Measurements from ENCODE around the gene RAB9A.
"Not testable (repeated sequence)": the region's sequence is repeated elsewhere in the genome, so short reads cannot be mapped to it uniquely, and the experiment has no call there.

Gene RAB9A, protein sequence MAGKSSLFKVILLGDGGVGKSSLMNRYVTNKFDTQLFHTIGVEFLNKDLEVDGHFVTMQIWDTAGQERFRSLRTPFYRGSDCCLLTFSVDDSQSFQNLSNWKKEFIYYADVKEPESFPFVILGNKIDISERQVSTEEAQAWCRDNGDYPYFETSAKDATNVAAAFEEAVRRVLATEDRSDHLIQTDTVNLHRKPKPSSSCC

DNA sequence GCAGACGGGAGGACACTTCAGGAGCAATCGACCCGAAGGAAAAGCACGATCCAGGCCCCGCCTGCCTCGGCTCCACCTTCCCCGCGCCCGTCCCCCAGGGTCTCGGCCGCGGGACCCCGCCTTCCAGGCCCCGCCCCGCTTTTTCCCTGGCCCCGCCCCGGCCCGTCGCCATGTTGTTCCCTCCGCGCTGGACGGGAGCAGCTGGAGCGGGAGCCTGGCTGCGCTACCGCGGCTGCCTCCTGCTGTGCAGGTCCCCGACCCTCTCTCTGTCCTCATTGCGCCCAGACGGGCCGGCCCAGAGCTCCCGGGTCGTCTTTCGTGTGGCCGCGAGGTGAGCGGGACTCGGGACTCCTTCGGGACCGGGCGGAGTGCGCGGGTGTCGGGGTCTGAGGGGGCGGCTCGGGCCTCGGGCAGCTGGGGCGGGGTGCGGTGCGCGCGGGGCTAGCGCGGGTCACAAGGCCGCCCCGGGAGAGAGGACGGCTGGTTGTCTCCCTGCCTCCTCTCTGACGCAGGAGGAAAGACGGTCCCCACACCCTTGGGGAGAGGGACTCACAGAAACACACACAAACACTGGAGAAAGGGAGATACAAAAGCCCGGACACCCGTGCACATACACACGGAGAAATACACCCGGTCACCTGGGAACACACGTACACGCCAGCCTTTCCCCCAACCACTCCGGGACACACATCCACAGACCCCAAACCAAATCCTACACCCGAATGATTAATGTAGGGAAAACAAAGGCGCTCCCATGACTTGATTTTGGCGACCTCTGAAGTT is at the start of gene RAB9A:
Gene RAB9A (plus strand): TSS at position 171 of the 783 bp plus-strand sequence. CDS start 19,619 bp downstream, outside the sequence.
- peak within 1 kb of the TSS; percentile 60 to 91 for H3K4me3 ChIP-seq (ENCODE audit: low read depth in 1 of 2, low read length in 2 of 2)
- no peaks in the 10 kb centered on the region for H3K27me3 ChIP-seq (ENCODE audit: low read depth, low read length)
- peaks cover 2 to 22% of the 10 kb centered on the region in 2 donors for H3K4me1 ChIP-seq (ENCODE audit: control insufficient read depth in 1 of 2, insufficient read depth in 2 of 2, low read length in 2 of 2)
- no peaks in the 10 kb centered on the region for H3K9me3 ChIP-seq (ENCODE audit: control insufficient read depth in 1 of 2, low read length in 2 of 2)
- peak within 1 kb of the TSS; percentile 96 for H3K27ac ChIP-seq (ENCODE audit: low read length)
- H3K36me3 ChIP-seq (ENCODE audit: control insufficient read depth in 1 of 2, insufficient read depth in 2 of 2, low read length in 2 of 2): no peaks in the 10 kb centered on the region

DNA sequence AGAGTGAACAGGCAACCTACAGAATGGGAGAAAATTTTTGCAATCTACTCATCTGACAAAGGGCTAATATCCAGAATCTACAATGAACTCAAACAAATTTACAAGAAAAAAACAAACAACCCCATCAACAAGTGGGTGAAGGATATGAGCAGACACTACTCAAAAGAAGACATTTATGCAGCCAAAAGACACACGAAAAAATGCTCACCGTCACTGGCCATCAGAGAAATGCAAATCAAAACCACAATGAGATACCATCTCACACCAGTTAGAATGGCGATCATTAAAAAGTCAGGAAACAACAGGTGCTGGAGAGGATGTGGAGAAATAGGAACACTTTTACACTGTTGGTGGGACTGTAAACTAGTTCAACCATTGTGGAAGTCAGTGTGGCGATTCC is 47.2 kb upstream of the RAB9A start:
- not testable (repeated sequence) for H3K4me1 ChIP-seq (ENCODE audit: control insufficient read depth in 1 of 2, insufficient read depth in 2 of 2, low read length in 2 of 2); H3K4me3 ChIP-seq (ENCODE audit: low read depth in 1 of 2, low read length in 2 of 2); H3K9me3 ChIP-seq (ENCODE audit: control insufficient read depth in 1 of 2, low read length in 2 of 2); H3K27me3 ChIP-seq (ENCODE audit: low read depth, low read length); H3K36me3 ChIP-seq (ENCODE audit: control insufficient read depth in 1 of 2, insufficient read depth in 2 of 2, low read length in 2 of 2); H3K27ac ChIP-seq (ENCODE audit: low read length)

DNA sequence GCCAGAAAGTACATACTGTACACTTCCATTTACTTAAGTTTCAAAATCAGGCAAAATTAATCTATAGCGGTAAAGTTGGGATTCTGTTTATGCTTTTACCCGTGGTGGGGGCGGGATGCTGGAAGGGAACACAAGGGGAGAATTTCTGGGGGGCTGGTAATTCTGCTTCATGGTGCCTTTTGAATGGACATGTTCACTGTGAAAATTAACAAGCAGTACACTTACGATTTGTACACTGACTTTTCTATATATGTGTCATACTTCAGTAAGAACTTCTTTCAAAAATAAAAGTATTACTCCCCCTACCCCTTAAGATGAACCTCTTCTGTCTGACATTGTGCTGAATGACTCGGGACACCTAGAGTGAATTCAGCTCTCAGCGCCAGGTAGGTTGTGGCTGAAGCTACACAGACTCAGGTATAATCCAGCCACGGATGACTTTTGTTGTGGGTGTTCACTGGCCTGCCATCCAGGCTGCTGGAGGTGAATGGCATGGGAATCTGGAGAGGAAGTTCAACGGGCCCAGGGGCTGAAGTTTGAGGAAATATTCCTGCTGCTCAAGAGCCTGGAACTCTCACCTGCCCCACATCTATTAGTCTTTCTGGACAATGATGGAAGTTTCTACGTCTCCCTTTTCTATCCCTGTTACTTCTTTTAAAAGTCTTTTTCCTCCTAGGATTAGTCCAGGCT is 43.3 kb upstream of the RAB9A start:
- Histone ChIP-seq H3K4me1 (ENCODE audit: control insufficient read depth in 1 of 2, insufficient read depth in 2 of 2, low read length in 2 of 2) (no peaks in the 10 kb centered on the region), H3K9me3 (ENCODE audit: control insufficient read depth in 1 of 2, low read length in 2 of 2) (no peaks in the 10 kb centered on the region), H3K27me3 (ENCODE audit: low read depth, low read length) (no peaks in the 10 kb centered on the region), H3K27ac (ENCODE audit: low read length) (no peak overlapping the region), H3K36me3 (ENCODE audit: control insufficient read depth in 1 of 2, insufficient read depth in 2 of 2, low read length in 2 of 2) (no peaks in the 10 kb centered on the region), H3K4me3 (ENCODE audit: low read depth in 1 of 2, low read length in 2 of 2) (no peak overlapping the region)

DNA sequence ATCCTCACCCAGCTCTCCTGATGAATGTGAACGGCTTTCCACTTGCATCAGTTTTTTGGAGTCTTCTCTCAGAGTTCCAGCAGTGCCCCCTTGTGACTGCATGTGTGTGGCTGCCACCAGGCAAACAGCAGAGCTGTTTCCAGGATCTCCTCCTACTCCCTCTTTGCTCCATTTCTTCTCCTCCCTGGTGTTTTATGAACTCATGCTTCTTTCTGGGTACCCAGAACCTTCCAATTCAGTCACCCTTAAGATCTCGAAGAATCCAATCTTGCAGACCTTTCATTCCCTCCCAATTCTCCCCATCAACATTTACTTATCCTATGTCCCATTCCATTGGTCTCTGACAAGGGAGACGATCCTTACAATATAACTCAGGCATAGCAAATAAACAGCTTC is 42.8 kb upstream of the RAB9A start:
- Histone ChIP-seq H3K9me3 (ENCODE audit: control insufficient read depth in 1 of 2, low read length in 2 of 2) (no peaks in the 10 kb centered on the region), H3K27me3 (ENCODE audit: low read depth, low read length) (no peaks in the 10 kb centered on the region), H3K4me1 (ENCODE audit: control insufficient read depth in 1 of 2, insufficient read depth in 2 of 2, low read length in 2 of 2) (no peaks in the 10 kb centered on the region), H3K36me3 (ENCODE audit: control insufficient read depth in 1 of 2, insufficient read depth in 2 of 2, low read length in 2 of 2) (no peaks in the 10 kb centered on the region), H3K4me3 (ENCODE audit: low read depth in 1 of 2, low read length in 2 of 2) (no peak overlapping the region), H3K27ac (ENCODE audit: low read length) (no peak overlapping the region)

DNA sequence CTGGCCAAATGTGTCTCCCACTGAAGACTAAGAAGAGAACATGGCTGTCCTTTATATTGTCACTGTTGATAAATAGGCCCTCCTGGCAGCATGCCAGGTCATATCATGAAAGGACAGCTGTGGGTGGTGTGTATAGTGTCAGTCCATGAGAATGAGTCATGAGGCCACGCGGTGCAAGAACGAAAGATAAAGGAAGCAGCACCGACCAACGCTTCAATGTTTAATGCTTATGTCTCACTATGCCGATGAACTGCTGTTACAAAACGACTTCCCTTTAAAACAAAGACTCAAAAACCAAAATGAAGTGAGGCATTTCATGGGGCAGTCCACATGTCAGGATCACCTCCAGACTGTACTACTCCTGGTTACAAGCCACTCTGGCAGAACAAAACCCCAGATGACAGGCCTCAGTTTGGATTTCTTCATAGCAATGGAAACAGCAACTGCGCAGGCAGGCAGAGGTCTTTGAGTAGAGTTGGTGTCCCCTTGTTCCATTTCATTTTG is 41.2 kb upstream of the RAB9A start:
- H3K27me3 ChIP-seq (ENCODE audit: low read depth, low read length): no peaks in the 10 kb centered on the region
- H3K27ac ChIP-seq (ENCODE audit: low read length): peak overlapping the region; percentile 32
- no peak overlapping the region for H3K4me3 ChIP-seq (ENCODE audit: low read depth in 1 of 2, low read length in 2 of 2)
- no peaks in the 10 kb centered on the region for H3K9me3 ChIP-seq (ENCODE audit: control insufficient read depth in 1 of 2, low read length in 2 of 2)
- peaks cover 0 to 3% of the 10 kb centered on the region in 2 donors for H3K36me3 ChIP-seq (ENCODE audit: control insufficient read depth in 1 of 2, insufficient read depth in 2 of 2, low read length in 2 of 2)
- H3K4me1 ChIP-seq (ENCODE audit: control insufficient read depth in 1 of 2, insufficient read depth in 2 of 2, low read length in 2 of 2): peaks cover 0 to 5% of the 10 kb centered on the region in 2 donors

DNA sequence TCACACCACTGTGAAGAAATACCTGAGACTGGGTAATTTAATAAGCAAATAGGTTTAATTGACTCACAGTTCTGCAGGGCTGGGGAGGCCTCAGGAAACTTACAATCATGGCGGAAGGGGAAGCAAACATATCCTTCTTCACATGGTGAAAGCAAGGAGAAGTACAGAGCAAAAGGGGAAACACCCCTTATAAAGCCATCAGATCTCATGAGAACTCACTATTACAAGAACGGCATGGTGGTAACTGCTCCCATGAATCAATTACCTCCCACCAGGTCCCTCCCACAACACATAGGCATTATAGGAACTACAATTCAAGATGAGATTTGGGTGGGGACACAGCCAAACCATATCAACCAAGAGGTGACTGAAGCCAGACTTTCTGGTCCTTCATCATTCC is 40.6 kb upstream of the RAB9A start:
- H3K27me3 ChIP-seq (ENCODE audit: low read depth, low read length); H3K4me3 ChIP-seq (ENCODE audit: low read depth in 1 of 2, low read length in 2 of 2); H3K36me3 ChIP-seq (ENCODE audit: control insufficient read depth in 1 of 2, insufficient read depth in 2 of 2, low read length in 2 of 2); H3K9me3 ChIP-seq (ENCODE audit: control insufficient read depth in 1 of 2, low read length in 2 of 2); H3K4me1 ChIP-seq (ENCODE audit: control insufficient read depth in 1 of 2, insufficient read depth in 2 of 2, low read length in 2 of 2); H3K27ac ChIP-seq (ENCODE audit: low read length): not testable (repeated sequence)

DNA sequence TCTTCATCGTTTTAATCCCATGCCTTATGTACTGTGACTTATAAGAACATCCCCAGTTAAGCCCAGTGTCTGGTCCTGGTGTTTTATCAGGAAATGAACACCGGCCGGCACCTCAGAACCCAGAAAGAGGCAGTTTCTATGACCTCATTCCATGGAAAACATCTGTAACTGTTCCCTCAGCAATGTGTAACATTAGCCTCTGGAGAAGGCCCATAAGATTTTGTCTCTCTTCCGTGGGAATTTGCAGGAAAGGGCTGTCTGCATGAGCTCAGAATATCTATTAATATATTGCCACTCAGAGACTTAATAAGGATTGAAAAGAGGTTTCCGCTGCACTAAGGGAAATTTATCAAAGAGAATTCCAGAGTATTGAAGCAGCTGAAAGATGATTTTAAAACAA is 39.1 kb upstream of the RAB9A start:
- Histone ChIP-seq H3K36me3 (ENCODE audit: control insufficient read depth in 1 of 2, insufficient read depth in 2 of 2, low read length in 2 of 2) (peaks cover 0 to 3% of the 10 kb centered on the region in 2 donors), H3K4me1 (ENCODE audit: control insufficient read depth in 1 of 2, insufficient read depth in 2 of 2, low read length in 2 of 2) (peaks cover 0 to 8% of the 10 kb centered on the region in 2 donors)

DNA sequence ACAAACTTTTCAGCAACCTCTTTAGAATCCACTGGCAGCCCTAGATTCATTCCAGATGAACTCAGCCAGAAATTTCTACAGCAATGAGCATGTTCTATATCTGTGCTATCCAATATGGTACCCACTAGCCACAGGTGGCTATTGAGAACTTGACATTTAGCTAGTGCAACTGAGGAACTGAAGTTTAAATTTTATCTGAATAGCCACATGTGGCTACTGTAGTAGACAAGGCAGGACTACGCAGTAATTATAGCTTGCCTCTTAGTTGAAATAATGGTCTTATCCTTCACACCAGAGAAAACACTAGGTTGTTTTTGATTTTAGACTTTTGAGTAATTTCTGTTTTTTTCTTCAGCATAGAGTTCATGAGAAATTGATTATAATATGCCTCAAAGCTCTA is 38.6 kb upstream of the RAB9A start:
- Histone ChIP-seq H3K4me3 (ENCODE audit: low read depth in 1 of 2, low read length in 2 of 2) (no peak overlapping the region), H3K36me3 (ENCODE audit: control insufficient read depth in 1 of 2, insufficient read depth in 2 of 2, low read length in 2 of 2) (peaks cover 0 to 3% of the 10 kb centered on the region in 2 donors), H3K4me1 (ENCODE audit: control insufficient read depth in 1 of 2, insufficient read depth in 2 of 2, low read length in 2 of 2) (peaks cover 0 to 8% of the 10 kb centered on the region in 2 donors), H3K9me3 (ENCODE audit: control insufficient read depth in 1 of 2, low read length in 2 of 2) (no peaks in the 10 kb centered on the region), H3K27ac (ENCODE audit: low read length) (no peak overlapping the region), H3K27me3 (ENCODE audit: low read depth, low read length) (no peaks in the 10 kb centered on the region)

More for the DNA sequence above, 39.1 kb upstream of the RAB9A start:
- Histone ChIP-seq H3K27ac (ENCODE audit: low read length) (no peak overlapping the region), H3K4me3 (ENCODE audit: low read depth in 1 of 2, low read length in 2 of 2) (no peak overlapping the region), H3K9me3 (ENCODE audit: control insufficient read depth in 1 of 2, low read length in 2 of 2) (no peaks in the 10 kb centered on the region), H3K27me3 (ENCODE audit: low read depth, low read length) (no peaks in the 10 kb centered on the region)

DNA sequence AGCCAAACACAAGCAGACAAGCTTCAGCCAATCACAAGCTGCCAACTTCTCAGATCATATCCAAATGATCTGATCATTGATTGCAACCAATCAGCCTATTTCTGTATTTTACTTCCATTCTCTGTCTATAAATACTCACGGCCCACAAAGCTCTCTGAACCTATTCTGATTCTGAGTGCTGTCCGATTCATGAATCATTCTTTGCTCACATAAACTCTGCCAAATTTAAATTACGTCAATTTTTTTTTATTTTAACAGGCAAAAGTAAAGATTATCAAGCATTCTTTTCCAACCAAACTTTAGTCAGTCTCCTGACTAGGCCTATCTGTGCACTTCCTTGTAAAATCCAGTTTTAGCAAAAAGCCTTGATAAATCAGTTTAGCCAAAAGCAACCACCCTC is 37.8 kb upstream of the RAB9A start:
- peaks cover 0 to 3% of the 10 kb centered on the region in 2 donors for H3K36me3 ChIP-seq (ENCODE audit: control insufficient read depth in 1 of 2, insufficient read depth in 2 of 2, low read length in 2 of 2)
- peaks cover 0 to 11% of the 10 kb centered on the region in 2 donors for H3K4me1 ChIP-seq (ENCODE audit: control insufficient read depth in 1 of 2, insufficient read depth in 2 of 2, low read length in 2 of 2)
- no peaks in the 10 kb centered on the region for H3K27me3 ChIP-seq (ENCODE audit: low read depth, low read length)
- H3K27ac ChIP-seq (ENCODE audit: low read length): no peak overlapping the region
- H3K9me3 ChIP-seq (ENCODE audit: control insufficient read depth in 1 of 2, low read length in 2 of 2): no peaks in the 10 kb centered on the region
- H3K4me3 ChIP-seq (ENCODE audit: low read depth in 1 of 2, low read length in 2 of 2): no peak overlapping the region

DNA sequence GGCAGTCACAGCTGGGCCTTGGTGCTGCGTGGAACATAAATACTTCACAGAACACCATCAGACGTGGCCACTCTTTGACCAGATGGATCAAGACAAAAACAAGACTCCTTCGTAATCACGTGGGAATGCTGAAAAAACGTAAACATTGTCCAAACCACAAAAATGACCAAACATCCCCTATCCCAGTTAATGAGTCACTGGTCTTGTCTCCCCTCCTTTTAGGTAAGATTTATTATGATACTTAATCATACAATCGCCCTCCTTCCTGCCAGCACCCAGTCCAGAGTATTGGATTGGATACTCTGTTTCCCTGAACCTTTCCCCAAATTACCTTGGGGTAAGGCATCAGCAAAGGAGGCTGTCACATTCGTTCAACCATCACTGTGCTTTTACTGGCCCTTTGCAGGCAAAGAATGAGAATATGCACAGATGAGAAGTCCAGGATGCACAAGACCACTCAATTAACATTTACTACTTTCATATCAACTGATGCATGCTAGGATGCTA is 36.6 kb upstream of the RAB9A start:
- Histone ChIP-seq H3K9me3 (ENCODE audit: control insufficient read depth in 1 of 2, low read length in 2 of 2) (no peaks in the 10 kb centered on the region), H3K36me3 (ENCODE audit: control insufficient read depth in 1 of 2, insufficient read depth in 2 of 2, low read length in 2 of 2) (peaks cover 0 to 3% of the 10 kb centered on the region in 2 donors), H3K4me1 (ENCODE audit: control insufficient read depth in 1 of 2, insufficient read depth in 2 of 2, low read length in 2 of 2) (peaks cover 0 to 11% of the 10 kb centered on the region in 2 donors), H3K27ac (ENCODE audit: low read length) (peak overlapping the region; percentile 84), H3K27me3 (ENCODE audit: low read depth, low read length) (no peaks in the 10 kb centered on the region), H3K4me3 (ENCODE audit: low read depth in 1 of 2, low read length in 2 of 2) (peak overlapping the region; percentile 67 to 74)

Measured in muscle layer of duodenum (tissue), 2 donors.